HEK293 (cell line): Measurements from ENCODE around the gene METAP1D.

ENCODE experiments used
- CTCF ChIA-PET: fragments of 350-600 bp; formaldehyde crosslinking; extraction: SDS; loops from one replicate; lab custom pipeline; 2021; ENCODE audit warnings: antibody characterized with exemption; lab: Yijun Ruan, JAX
- POLR2A ChIA-PET: fragments of 300-600 bp; formaldehyde crosslinking; extraction: SDS; loops from one replicate; lab custom pipeline; 2020; ENCODE audit warnings: antibody characterized with exemption, inconsistent platforms; lab: Yijun Ruan, JAX
- H3K27ac ChIP-seq: fragments of 200-500 bp; sonication (Bioruptor generic); 2 replicates; pipeline ENCODE4 v1.5.1; 2014; ENCODE audit warnings: low read depth, low read length, control low read depth, inconsistent platforms; ENCODE audit errors: extremely low read depth
- H3K36me3 ChIP-seq, 2 experiments: fragments of 200-500 bp in 1 of 2; sonication (Bioruptor generic) in 1 of 2; 1 replicate in 1 of 2; 2 replicates in 1 of 2; pipeline ENCODE4 v1.5.1; 2014 to 2017; ENCODE audit warnings: inconsistent platforms in 2 of 2, low read length in 2 of 2; ENCODE audit not compliant: control insufficient read depth in 2 of 2, insufficient read depth in 1 of 2
- H3K4me1 ChIP-seq: fragments of 200-500 bp; sonication (Bioruptor generic); 2 replicates; pipeline ENCODE4 v1.5.1; 2014; ENCODE audit warnings: mild to moderate bottlenecking, low read length, inconsistent platforms; ENCODE audit not compliant: control insufficient read depth, insufficient read depth
- H3K4me3 ChIP-seq: 2 replicates; pipeline ENCODE4 v1.5.1; 2011; ENCODE audit warnings: low read depth, mild to moderate bottlenecking, control low read depth, low read length, moderate library complexity
- H3K9me3 ChIP-seq: fragments of 200-500 bp; sonication (Bioruptor generic); 2 replicates; pipeline ENCODE4 v1.5.1; 2014; ENCODE audit warnings: low read depth, low read length, inconsistent platforms; ENCODE audit not compliant: control insufficient read depth, insufficient read depth
- GLI4 ChIP-seq: fragments of 450-650 bp; formaldehyde crosslinking; IDR thresholded peaks from 2 replicates; pipeline ENCODE4 v1.5.1; 2016; ENCODE audit warnings: missing biosample characterization, missing genetic modification characterization
- GLIS1 ChIP-seq: fragments of 450-650 bp; formaldehyde crosslinking; IDR thresholded peaks from 2 replicates; pipeline ENCODE4 v1.5.1; 2016; ENCODE audit warnings: missing biosample characterization, missing genetic modification characterization
- HOXD13 ChIP-seq: sonication (generic); formaldehyde crosslinking; IDR thresholded peaks from 2 replicates; pipeline ENCODE4 v1.8.0; 2022; ENCODE audit warnings: missing genetic modification reagents, borderline replicate concordance
- IKZF3 ChIP-seq: fragments of 450-650 bp; IDR thresholded peaks from 2 replicates; pipeline ENCODE4 v1.5.0; 2018; ENCODE audit warnings: missing biosample characterization, mild to moderate bottlenecking, missing genetic modification characterization, moderate library complexity
- MEIS1 ChIP-seq: sonication (generic); formaldehyde crosslinking; IDR thresholded peaks from 2 replicates; pipeline ENCODE4 v1.8.1; 2022; ENCODE audit warnings: missing genetic modification reagents, mild to moderate bottlenecking, borderline replicate concordance
- YY1 ChIP-seq: fragments of 450-650 bp; formaldehyde crosslinking; IDR thresholded peaks from 2 replicates; pipeline ENCODE4 v1.5.1; 2018; ENCODE audit warnings: missing biosample characterization, missing genetic modification characterization
- ZBTB44 ChIP-seq: fragments of 450-650 bp; IDR thresholded peaks from 2 replicates; pipeline ENCODE4 v1.5.1; 2018; ENCODE audit warnings: missing biosample characterization, mild to moderate bottlenecking, missing genetic modification characterization
- ZFP41 ChIP-seq: fragments of 450-650 bp; formaldehyde crosslinking; IDR thresholded peaks from 2 replicates; pipeline ENCODE4 v1.5.1; 2016; ENCODE audit warnings: missing biosample characterization, missing genetic modification characterization, borderline replicate concordance
- ZIC2 ChIP-seq: fragments of 450-650 bp; formaldehyde crosslinking; IDR thresholded peaks from 2 replicates; pipeline ENCODE4 v1.5.1; 2016; ENCODE audit warnings: missing biosample characterization, missing genetic modification characterization
- ZNF133 ChIP-seq: fragments of 450-650 bp; formaldehyde crosslinking; IDR thresholded peaks from 2 replicates; pipeline ENCODE4 v1.5.1; 2016; ENCODE audit warnings: missing biosample characterization, missing genetic modification characterization
- ZNF157 ChIP-seq: fragments of 450-650 bp; formaldehyde crosslinking; IDR thresholded peaks from 2 replicates; pipeline ENCODE4 v1.5.1; 2016; ENCODE audit warnings: missing biosample characterization, missing genetic modification characterization
- ZNF174 ChIP-seq: fragments of 450-650 bp; formaldehyde crosslinking; IDR thresholded peaks from 2 replicates; pipeline ENCODE4 v1.5.0; 2017; ENCODE audit warnings: missing biosample characterization, mild to moderate bottlenecking, missing genetic modification characterization
- ZNF223 ChIP-seq: fragments of 450-650 bp; formaldehyde crosslinking; IDR thresholded peaks from 2 replicates; pipeline ENCODE4 v1.5.1; 2016; ENCODE audit warnings: missing biosample characterization, missing genetic modification characterization
- ZNF248 ChIP-seq: fragments of 450-650 bp; formaldehyde crosslinking; IDR thresholded peaks from 2 replicates; pipeline ENCODE4 v1.5.1; 2017; ENCODE audit warnings: missing biosample characterization, missing genetic modification characterization
- ZNF366 ChIP-seq: fragments of 450-650 bp; formaldehyde crosslinking; conservative IDR thresholded peaks from 2 replicates; pipeline ENCODE4 v1.5.1; 2016; ENCODE audit warnings: missing biosample characterization, missing genetic modification characterization
- ZNF37A ChIP-seq: fragments of 450-650 bp; IDR thresholded peaks from 2 replicates; pipeline ENCODE4 v1.5.1; 2018; ENCODE audit warnings: missing biosample characterization, missing genetic modification characterization
- ZNF488 ChIP-seq: fragments of 450-650 bp; formaldehyde crosslinking; IDR thresholded peaks from 2 replicates; pipeline ENCODE4 v1.5.1; 2016; ENCODE audit warnings: missing biosample characterization, missing genetic modification characterization
- ZNF501 ChIP-seq: fragments of 450-650 bp; formaldehyde crosslinking; IDR thresholded peaks from 2 replicates; pipeline ENCODE4 v1.5.1; 2016; ENCODE audit warnings: missing biosample characterization, missing genetic modification characterization
- ZNF514 ChIP-seq: fragments of 450-650 bp; formaldehyde crosslinking; IDR thresholded peaks from 2 replicates; pipeline ENCODE4 v1.5.1; 2016; ENCODE audit warnings: missing biosample characterization, missing genetic modification characterization
- ZNF585B ChIP-seq: fragments of 450-650 bp; formaldehyde crosslinking; IDR thresholded peaks from 2 replicates; pipeline ENCODE4 v1.5.1; 2016; ENCODE audit warnings: missing biosample characterization, missing genetic modification characterization
- ZNF692 ChIP-seq: fragments of 450-650 bp; formaldehyde crosslinking; IDR thresholded peaks from 2 replicates; pipeline ENCODE4 v1.5.1; 2016; ENCODE audit warnings: missing biosample characterization, missing genetic modification characterization
- ZNF76 ChIP-seq: fragments of 450-650 bp; formaldehyde crosslinking; IDR thresholded peaks from 2 replicates; pipeline ENCODE4; 2016; ENCODE audit warnings: low read depth, missing biosample characterization, missing genetic modification characterization, borderline replicate concordance
- ZNF777 ChIP-seq: fragments of 450-650 bp; formaldehyde crosslinking; IDR thresholded peaks from 2 replicates; pipeline ENCODE4 v1.5.1; 2017; ENCODE audit warnings: missing biosample characterization, missing genetic modification characterization, borderline replicate concordance
- ZSCAN5A ChIP-seq: fragments of 450-650 bp; formaldehyde crosslinking; IDR thresholded peaks from 2 replicates; pipeline ENCODE4 v1.5.1; 2016; ENCODE audit warnings: missing biosample characterization, missing genetic modification characterization
- ZXDB ChIP-seq: fragments of 450-650 bp; formaldehyde crosslinking; IDR thresholded peaks from 2 replicates; pipeline ENCODE4 v1.5.1; 2016; ENCODE audit warnings: missing biosample characterization, missing genetic modification characterization

The METAP1D gene

GRCh38 chr2:172081221-172082022, 81.7 kb downstream of the METAP1D start (continued):
- no peak for TF ChIP-seq ZNF157
- TF ChIP-seq ZNF692 (tag by site-specific recombination) = no peak
- no peak for TF ChIP-seq ZBTB44 (tag by site-specific recombination)
- no peak for TF ChIP-seq ZNF174 (tag by site-specific recombination)
- TF ChIP-seq ZNF501 (tag by site-specific recombination) = no peak
- no peak for TF ChIP-seq ZNF366
- TF ChIP-seq ZFP41 = no peak
- TF ChIP-seq ZNF248 (tag by site-specific recombination) = no peak

- H3K4me3 ChIP-seq = no peak overlapping the region
Observed at GRCh38 chr2:172082105-172082943, 82.6 kb downstream of the METAP1D start.

GRCh38 chr2:172082944-172083627, 83.3 kb downstream of the METAP1D start:
- CTCF ChIA-PET = interaction anchor here (1.0 kb wide), 1 partner anchor 18 kb away, joined by 3 read pairs; no protein-coding TSS in a partner anchor
- Histone ChIP-seq H3K36me3 (peaks cover 0 to 10% of the 10 kb centered on the region in 2 experiments; a peak in 1 of 3 replicates), H3K9me3 (no peaks in the 10 kb centered on the region), H3K4me3 (no peak overlapping the region), H3K4me1 (no peaks in the 10 kb centered on the region; the same call in 1 of the 2 replicates), H3K27ac (no peak overlapping the region)
- POLR2A ChIA-PET = interaction anchor here (1.2 to 7.5 kb wide), 2 partner anchors 14 to 20 kb away, joined by 3 to 147 read pairs; partner anchors contain the start of gene DLX2
- TF ChIP-seq MEIS1 (CRISPR knock-in tag) (no peak), ZSCAN5A (tag by site-specific recombination) (no peak), ZNF777 (tag by site-specific recombination) (no peak), GLI4 (no peak), ZNF514 (no peak), ZNF585B (tag by site-specific recombination) (no peak), HOXD13 (CRISPR knock-in tag) (no peak), YY1 (tag by site-specific recombination) (no peak), ZNF488 (tag by site-specific recombination) (no peak), ZNF37A (tag by site-specific recombination) (no peak)

More at GRCh38 chr2:172082105-172082943, 82.6 kb downstream of the METAP1D start:
- Histone ChIP-seq H3K36me3 (peaks cover 0 to 2% of the 10 kb centered on the region in 2 experiments; a peak in 1 of 3 replicates), H3K4me1 (no peaks in the 10 kb centered on the region; the same call in 1 of the 2 replicates), H3K9me3 (no peaks in the 10 kb centered on the region), H3K27ac (no peak overlapping the region)
- CTCF ChIA-PET = interaction anchor here (0.6 kb wide), 1 partner anchor 998 kb away, joined by 4 read pairs; no protein-coding TSS in a partner anchor
- POLR2A ChIA-PET = interaction anchor here (1.2 to 7.5 kb wide), 2 partner anchors 14 to 20 kb away, joined by 3 to 147 read pairs; partner anchors contain the start of gene DLX2
- TF ChIP-seq ZNF76 (no peak), IKZF3 (tag by site-specific recombination) (0 out of 2 replicates have a peak, but pooled peaks have one; percentile 9), ZXDB (tag by site-specific recombination) (no peak), GLIS1 (tag by site-specific recombination) (peak; percentile 74), ZNF223 (tag by site-specific recombination) (no peak), ZIC2 (tag by site-specific recombination) (peak; percentile 61; the same call in 1 of the 2 replicates), ZNF133 (tag by site-specific recombination) (no peak), ZBTB44 (tag by site-specific recombination) (no peak)
